GM19351 (cell line): Measurements from ENCODE around the gene LOXL3.
A peak's percentile ranks its signal among the peaks of the same experiment; 100 is the strongest.
"Not testable (repeated sequence)": the region's sequence is repeated elsewhere in the genome, so short reads cannot be mapped to it uniquely, and the experiment has no call there.

Experiments used
- ATAC-seq: cut with Tn5 transposase; IDR thresholded peaks from one replicate; pipeline ENCODE4 v1.9.1; 2021; ENCODE audit warnings: mild to moderate bottlenecking, moderate library complexity; ENCODE audit not compliant: unreplicated experiment

LOXL3 gene

GRCh38 chr2:74497777-74498499 is 55.8 kb downstream of the LOXL3 start:
- ATAC-seq, result no peak

- no peak for ATAC-seq
These were observed 56.6 kb downstream of the LOXL3 start for GRCh38 chr2:74496997-74497776.

- ATAC-seq, result no peak
These were observed 58.3 kb downstream of the LOXL3 start for GRCh38 chr2:74495440-74495839.

- ATAC-seq, result no peak
These were observed 60.2 kb downstream of the LOXL3 start for GRCh38 chr2:74493546-74493945.

- no peak for ATAC-seq
These were observed 61.8 kb downstream of the LOXL3 start for GRCh38 chr2:74491648-74492544.

GRCh38 chr2:74489906-74490305 is 63.8 kb downstream of the LOXL3 start:
- ATAC-seq, result no peak

- ATAC-seq, result no peak
These were observed 64.9 kb downstream of the LOXL3 start for GRCh38 chr2:74488643-74489481.

GRCh38 chr2:74486141-74486540 is 67.6 kb downstream of the LOXL3 start:
- no peak for ATAC-seq

GRCh38 chr2:74483675-74484164 is 70.0 kb downstream of the LOXL3 start:
- not testable (repeated sequence) for ATAC-seq

GRCh38 chr2:74482801-74483674 is 70.7 kb downstream of the LOXL3 start, which contains the start of the genes CCDC142 and TTC31:
TSS of gene CCDC142 (minus strand) at chr2:74482998. CDS start at chr2:74482837, 161 bp downstream.
TSS of gene TTC31 (plus strand) at chr2:74483081. CDS start at chr2:74483096, 15 bp downstream.
- peak; percentile 86 for ATAC-seq
